Psoas muscle (tissue), 8 donors: Measurements from ENCODE around the gene NPIPB2. TPM values are rescaled to one million over a fixed set of nuclear protein-coding genes. Genes with fewer than 3 reads are reported as not detected.

Source experiments
- ATAC-seq, 4 donors: fragments of 200-7000 bp; cut with Tn5 transposase; one replicate each; pipeline ENCODE4 v1.9.1; 2020; ENCODE audit warnings: moderate library complexity in 3 of 4, mild to moderate bottlenecking in 2 of 4
- DNase-seq, 2 donors: peaks; one replicate each; pipeline ENCODE4 v3.0.0-alpha.2; 2020
- H3K27ac ChIP-seq: fragments of 200-600 bp; one replicate; pipeline ENCODE4 v1.8.0; 2022
- H3K27me3 ChIP-seq, 3 donors: fragments of 200-600 bp in 1 of 3; one replicate each; pipeline versions ENCODE4 v1.6.1 to v1.8.0; 2013 to 2022; ENCODE audit warnings: low read length in 2 of 3, mild to moderate bottlenecking in 2 of 3, moderate library complexity in 1 of 3; ENCODE audit not compliant: insufficient read depth in 3 of 3
- H3K36me3 ChIP-seq, 2 donors: fragments of 200-600 bp in 1 of 2; one replicate each; pipeline versions ENCODE4 v1.6.1 to v1.8.0; 2013 to 2022; ENCODE audit warnings: low read depth in 1 of 2, mild to moderate bottlenecking in 1 of 2, moderate library complexity in 1 of 2; ENCODE audit not compliant: insufficient read depth in 1 of 2
- H3K4me1 ChIP-seq: fragments of 200-600 bp; one replicate; pipeline ENCODE4 v1.8.0; 2022
- H3K4me3 ChIP-seq: fragments of 200-600 bp; one replicate; pipeline ENCODE4 v1.8.0; 2022; ENCODE audit warnings: mild to moderate bottlenecking
- H3K9me3 ChIP-seq: fragments of 200-600 bp; one replicate; pipeline ENCODE4 v1.8.0; 2022
- CTCF ChIP-seq: fragments of 200-600 bp; IDR thresholded peaks from one replicate; pipeline ENCODE4 v1.8.0; 2022; ENCODE audit warnings: antibody characterized with exemption
- WGBS, 3 donors: extraction: QIAGEN DNeasy Blood & Tissue Kit; methylation state at CpG; one replicate each; pipeline versions ENCODE4 v1.1.6 to v1.1.7; 2013; 5-methylcytosine and 5-hydroxymethylcytosine counted together
- intact Hi-C, 2 donors: fragments of 100-400 bp; cut with DNase I; formaldehyde crosslinking; loops; one replicate each; pipeline versions ENCODE4 v1.11.0 to v1.14.2; 2022
- polyA plus RNA-seq, 3 donors: library from polyadenylated mRNA; stranded (reverse); fragments of 200-250 nt; gene quantifications; one replicate each; pipeline ENCODE4 v1.2.3, GENCODE V29; 2013
- total RNA-seq, 4 donors: library from RNA; stranded (reverse); fragmentation: NEBNext Ultra II Directional in 2 of 4; extraction: Animal tissue kit (Norgen Biotek cat#: 25700) in 2 of 4; gene quantifications; one replicate each; pipeline versions ENCODE4 v1.2.1 to v1.2.4, GENCODE V29; 2021 to 2023
- donor health status: healthy with polysubstance abuse.
- donor health status: DM: no; HTN: no; CAD: no; lungs with moderate emphysema.
- donor health status: Bipolar disorder and iron deficiency.
- donor health status: healthy.
- donor health status: DM: yes; HTN: yes; CAD: no.
- donor health status: DM: no; HTN: no; CAD: no.
- donor health status: DM: no; HTN: no; CAD: no.
- donor health status: DM: yes; HTN: yes; CAD: no.

Gene NPIPB2
- total and polyA plus RNA-seq, 7 donors = 1.7 to 5.6 (median 2.7) TPM; not detected in 2

GRCh38 chr16:11916524-11917285 lies 25.1 kb downstream of the NPIPB2 start:
- WGBS, 3 donors = 61 to 67% (median 67%) methylated on average over 13 of the region's 13 CpGs
- Histone ChIP-seq H3K27ac (peak overlapping the region; percentile 98), H3K4me3 (peak overlapping the region; percentile 91), H3K4me1 (peaks cover 18% of the 10 kb centered on the region), H3K9me3 (no peaks in the 10 kb centered on the region), H3K27me3 (peaks cover 0 to 3% (median 0%) of the 10 kb centered on the region in 3 donors), H3K36me3 (no peaks in the 10 kb centered on the region)
- ATAC-seq = no peak
- no peak for TF ChIP-seq CTCF
- DNase-seq = no peak
- intact Hi-C loops = no loop called here

- 1% methylated on average over 58 to 84 of the region's 84 CpGs for WGBS, 3 donors
- ATAC-seq (peak; percentile 94 to 96 (median 96)), DNase-seq (peak; percentile 100)
- Histone ChIP-seq H3K9me3 (no peaks in the 10 kb centered on the region), H3K36me3 (no peaks in the 10 kb centered on the region), H3K27me3 (peaks cover 0 to 3% (median 0%) of the 10 kb centered on the region in 3 donors), H3K4me1 (peaks cover 19% of the 10 kb centered on the region), H3K4me3 (peak within 1 kb of the TSS; percentile 91), H3K27ac (peak within 1 kb of the TSS; percentile 98)
- intact Hi-C loops = loop anchor here in 1 of 2 donors (2.0 kb wide), 1 partner anchor 61 kb away; the partner anchor contains the start of gene SNX29
- TF ChIP-seq CTCF = no peak
Observed at GRCh38 chr16:11915644-11916523, 26.0 kb downstream of the NPIPB2 start, which contains the start of gene GSPT1. TSS of gene GSPT1 (minus strand) at chr16:11915956. CDS start at chr16:11915720, 236 bp downstream.

GRCh38 chr16:11915114-11915643 lies 26.7 kb downstream of the NPIPB2 start:
- TF ChIP-seq CTCF = peak; percentile 15
- intact Hi-C loops = loop anchor here in 1 of 2 donors (2.0 kb wide), 1 partner anchor 62 kb away; the partner anchor contains the start of gene SNX29
- WGBS, 3 donors = 0 to 1% (median 0%) methylated on average over 40 to 79 of the region's 79 CpGs
- H3K4me3 ChIP-seq = peak overlapping the region; percentile 91
- H3K36me3 ChIP-seq = no peaks in the 10 kb centered on the region
- peaks cover 0 to 3% (median 0%) of the 10 kb centered on the region in 3 donors for H3K27me3 ChIP-seq
- peaks cover 26% of the 10 kb centered on the region for H3K4me1 ChIP-seq
- DNase-seq = peak; percentile 54 to 78
- peak overlapping the region; percentile 98 for H3K27ac ChIP-seq
- no peaks in the 10 kb centered on the region for H3K9me3 ChIP-seq
- ATAC-seq = peak; percentile 15 to 23 (median 20)

GRCh38 chr16:11914210-11915113 lies 27.4 kb downstream of the NPIPB2 start:
- DNase-seq (peak in 1 of 2 donors; percentile 56), ATAC-seq (no peak)
- no peaks in the 10 kb centered on the region for H3K36me3 ChIP-seq
- H3K27me3 ChIP-seq = peaks cover 0 to 3% (median 0%) of the 10 kb centered on the region in 3 donors
- H3K27ac ChIP-seq = peak overlapping the region; percentile 98
- TF ChIP-seq CTCF = no peak
- H3K4me3 ChIP-seq = peak overlapping the region; percentile 91
- WGBS, 3 donors = 2 to 4% (median 3%) methylated on average over 30 of the region's 30 CpGs
- intact Hi-C loops = loop anchor here in 1 of 2 donors (2.0 kb wide), 1 partner anchor 62 kb away; the partner anchor contains the start of gene SNX29
- H3K4me1 ChIP-seq = peaks cover 33% of the 10 kb centered on the region
- no peaks in the 10 kb centered on the region for H3K9me3 ChIP-seq
